ENCODE measurements around the gene KRT34.

The KRT34 gene

DNA sequence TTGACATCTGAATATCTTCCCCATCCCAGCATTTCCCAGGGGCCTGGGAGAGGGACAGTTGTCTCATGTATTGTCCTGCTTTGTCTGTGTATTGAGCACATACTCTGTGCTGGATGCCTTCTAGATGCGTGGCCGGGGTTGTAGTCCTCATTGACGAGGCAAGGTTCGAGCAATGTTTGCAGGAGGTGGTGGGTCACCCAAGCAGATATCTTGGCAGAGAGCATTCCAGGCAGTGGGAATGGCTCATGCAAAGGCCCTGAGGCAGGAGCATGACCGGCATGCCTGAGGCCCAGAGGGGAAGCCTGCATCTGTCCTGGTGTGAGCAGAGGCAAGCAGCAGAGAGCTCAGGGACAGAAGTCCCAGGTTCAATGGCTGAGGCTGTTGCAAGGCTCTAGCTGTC, 49.0 kb downstream of the KRT34 start:
- DNase-seq (ENCODE audit: low read depth in 2 of 2): no peak

- DNase-seq (ENCODE audit: low read depth in 2 of 2): no peak
Measured at GRCh38 chr17:41332239-41332638, 49.9 kb downstream of the KRT34 start.

GRCh38 chr17:41331606-41332005, 50.5 kb downstream of the KRT34 start:
- no peak for DNase-seq (ENCODE audit: low read depth in 2 of 2)

DNA sequence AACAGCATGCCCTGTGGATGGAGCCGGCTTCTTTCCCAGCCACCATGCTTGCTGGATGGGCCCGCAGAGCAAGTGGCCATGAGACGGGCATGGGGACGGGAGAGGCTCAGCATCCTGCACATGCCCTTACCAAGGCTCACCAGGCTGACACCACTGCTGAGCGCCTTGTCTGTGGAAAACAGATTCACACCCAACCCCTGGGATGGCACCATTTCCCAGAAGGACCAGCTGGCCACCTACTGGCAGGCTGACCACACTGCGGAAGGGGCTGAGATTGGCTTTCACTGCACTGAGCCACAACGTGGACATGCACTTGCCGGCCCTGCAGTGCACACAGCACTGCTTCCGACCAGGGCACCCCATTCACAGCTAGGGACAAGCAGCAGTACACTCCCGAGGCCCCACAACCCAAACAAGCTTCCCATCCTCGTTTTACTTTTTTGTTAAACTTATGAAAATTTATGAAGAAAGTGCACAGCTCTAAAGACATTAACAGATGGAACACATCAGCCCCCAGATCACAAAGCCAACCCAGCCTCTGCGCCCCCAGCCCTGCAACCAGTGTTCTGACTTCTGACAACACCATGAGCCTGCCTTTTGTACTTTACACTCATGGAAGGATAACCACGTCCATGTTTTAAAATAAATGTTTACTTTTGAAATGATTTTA, 52.7 kb downstream of the KRT34 start:
- no peak for DNase-seq (ENCODE audit: low read depth in 2 of 2)

- DNase-seq (ENCODE audit: low read depth in 2 of 2): no peak
Measured at GRCh38 chr17:41328207-41328606, 53.9 kb downstream of the KRT34 start.

Measured in stimulated activated CD4-positive, alpha-beta T cell treated with anti-CD3 and anti-CD28 coated beads, Interleukin-12 subunit alpha, Interleukin-12 subunit beta, amount 100 ng/mL, for 24 hours (primary cell).